Pulmonary artery endothelial cell (primary cell): ENCODE results near the gene BHLHA15. TPM values are rescaled to one million over a fixed set of nuclear protein-coding genes. Genes with fewer than 3 reads are reported as not detected.
A peak's percentile ranks its signal among the peaks of the same experiment; 100 is the strongest.

Experiments used
- DNase-seq: peaks from one replicate; pipeline ENCODE4 v3.0.0-alpha.2; 2011; ENCODE audit warnings: low read depth, low spot score
- total RNA-seq: library from RNA; depleted of rRNA; stranded (reverse); fragments of >200 nt; gene quantifications from 2 replicates; pipeline ENCODE4 v1.2.3, GENCODE V29; 2014

The BHLHA15 gene
- total RNA-seq, 1 donor from 2014 or later = 1.8 TPM

DNA sequence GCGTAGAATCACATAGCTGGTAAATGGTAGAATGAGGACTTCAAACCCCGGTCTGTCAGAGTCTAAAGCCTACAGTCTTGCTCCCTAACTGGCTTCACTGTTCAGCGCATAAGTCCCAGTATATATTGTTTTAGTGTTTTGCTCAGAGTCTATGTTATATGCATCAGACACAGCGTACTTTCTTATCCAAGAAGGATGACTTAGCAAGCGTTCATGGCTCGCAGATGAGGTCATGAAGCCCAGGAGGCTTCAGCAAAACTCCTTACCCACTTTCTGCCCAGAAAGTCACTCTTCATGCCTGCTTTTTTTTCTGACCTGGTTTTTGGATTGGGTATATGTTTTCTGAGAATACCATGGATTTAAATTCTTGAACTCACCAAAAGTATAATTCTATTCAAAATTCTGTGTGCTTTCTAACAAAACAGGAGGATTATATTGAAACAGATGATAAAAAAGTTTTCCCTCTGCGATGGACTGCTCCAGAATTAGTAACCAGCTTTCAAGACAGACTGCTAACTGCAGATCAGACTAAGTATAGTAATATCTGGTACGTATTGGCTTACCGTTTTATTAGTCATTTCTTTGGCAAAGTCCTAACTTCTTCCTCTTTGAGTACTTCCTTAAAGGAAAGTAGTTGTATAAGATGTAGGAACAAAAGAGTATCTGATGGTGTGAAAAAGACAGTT, 24.6 kb upstream of the BHLHA15 start:
- peak; percentile 35 for DNase-seq

DNA sequence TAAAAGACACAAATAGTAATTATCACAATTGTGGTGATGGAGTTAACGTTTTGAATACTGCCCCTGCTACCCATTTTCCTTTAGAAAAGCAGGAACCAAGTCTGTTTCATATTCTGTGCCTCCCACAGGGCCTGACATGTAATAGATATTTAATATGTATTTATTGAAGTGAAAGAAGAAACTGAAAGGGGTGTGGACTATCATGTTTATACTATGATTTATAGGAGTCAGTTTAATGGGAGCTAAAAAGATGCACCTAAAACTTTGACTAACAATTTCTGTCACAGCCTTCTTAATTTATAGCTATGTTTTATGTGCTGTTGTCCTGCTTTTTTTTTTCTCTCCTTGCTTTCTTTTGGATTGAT, 24.1 kb upstream of the BHLHA15 start:
- DNase-seq = no peak

DNA sequence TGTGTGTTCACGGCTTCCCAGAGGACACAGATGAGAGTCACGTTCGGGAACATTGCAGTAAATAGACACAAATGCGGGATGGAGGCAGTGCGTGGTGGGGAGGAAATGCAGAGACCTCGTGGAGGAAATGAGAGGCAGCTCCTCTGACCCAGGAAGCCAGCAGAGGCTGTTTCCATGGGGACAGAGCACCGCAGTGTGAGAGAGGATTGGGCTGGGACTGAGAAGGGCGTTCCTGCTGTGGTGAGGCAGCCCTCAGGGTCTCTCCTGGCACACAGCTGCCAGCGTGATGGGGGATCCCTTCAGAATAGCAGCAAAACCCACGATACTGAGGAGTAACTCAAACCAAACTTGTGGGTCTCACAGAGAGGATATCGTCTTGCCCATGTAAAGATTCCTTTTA, 21.7 kb upstream of the BHLHA15 start:
- no peak for DNase-seq

DNA sequence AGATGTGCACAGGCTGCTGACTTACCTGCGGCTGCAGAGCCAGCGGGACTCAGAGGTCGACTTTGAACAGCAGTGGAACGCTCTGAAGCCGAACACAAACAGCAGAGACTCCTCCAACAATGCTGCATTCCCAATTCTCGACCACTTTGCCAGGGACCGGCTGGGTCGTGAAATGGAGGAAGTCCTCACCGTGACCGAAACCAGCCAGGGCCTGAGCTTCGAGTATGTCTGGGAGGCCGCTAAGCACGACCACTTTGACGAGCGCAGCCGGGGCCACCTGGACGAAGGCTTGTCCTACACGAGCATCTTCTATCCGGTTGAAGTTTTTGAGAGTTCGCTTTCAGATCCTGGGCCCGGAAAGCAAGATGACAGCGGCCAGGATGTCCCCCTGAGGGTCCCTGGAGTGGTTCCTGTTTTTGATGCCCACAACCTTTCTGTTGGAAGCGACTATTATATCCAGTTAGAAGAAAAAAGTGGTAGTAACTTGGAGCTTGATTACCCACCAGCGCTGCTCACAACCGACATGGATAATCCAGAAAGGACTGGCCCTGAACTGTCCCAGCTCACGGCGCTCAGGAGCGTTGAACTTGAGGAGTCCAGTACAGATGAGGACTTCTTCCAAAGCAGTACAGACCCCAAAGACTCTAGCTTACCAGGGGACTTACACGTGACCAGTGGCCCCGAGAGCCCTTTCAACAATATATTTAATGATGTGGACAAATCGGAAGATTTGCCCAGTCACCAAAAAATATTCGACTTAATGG, 19.4 kb upstream of the BHLHA15 start:
- DNase-seq = no peak

DNA sequence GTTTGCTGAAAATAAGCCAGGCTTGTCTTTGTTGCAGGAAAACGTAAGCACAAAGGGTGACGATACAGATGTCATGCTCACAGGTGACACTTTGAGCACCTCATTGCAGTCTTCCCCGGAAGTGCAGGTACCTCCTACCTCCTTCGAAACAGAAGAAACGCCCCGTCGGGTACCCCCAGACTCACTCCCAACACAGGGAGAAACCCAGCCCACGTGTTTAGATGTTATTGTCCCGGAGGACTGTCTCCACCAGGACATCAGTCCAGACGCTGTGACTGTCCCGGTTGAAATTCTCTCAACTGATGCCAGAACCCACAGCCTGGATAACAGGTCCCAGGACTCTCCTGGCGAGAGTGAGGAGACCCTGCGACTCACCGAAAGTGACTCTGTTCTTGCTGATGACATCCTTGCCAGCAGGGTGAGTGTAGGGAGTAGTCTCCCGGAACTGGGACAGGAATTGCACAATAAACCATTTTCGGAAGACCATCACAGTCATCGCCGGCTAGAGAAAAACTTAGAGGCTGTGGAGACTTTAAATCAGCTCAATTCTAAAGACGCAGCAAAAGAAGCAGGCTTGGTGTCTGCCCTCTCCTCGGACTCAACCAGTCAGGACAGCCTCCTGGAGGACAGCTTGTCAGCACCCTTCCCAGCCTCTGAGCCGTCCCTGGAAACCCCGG, 18.3 kb upstream of the BHLHA15 start:
- DNase-seq = no peak

DNA sequence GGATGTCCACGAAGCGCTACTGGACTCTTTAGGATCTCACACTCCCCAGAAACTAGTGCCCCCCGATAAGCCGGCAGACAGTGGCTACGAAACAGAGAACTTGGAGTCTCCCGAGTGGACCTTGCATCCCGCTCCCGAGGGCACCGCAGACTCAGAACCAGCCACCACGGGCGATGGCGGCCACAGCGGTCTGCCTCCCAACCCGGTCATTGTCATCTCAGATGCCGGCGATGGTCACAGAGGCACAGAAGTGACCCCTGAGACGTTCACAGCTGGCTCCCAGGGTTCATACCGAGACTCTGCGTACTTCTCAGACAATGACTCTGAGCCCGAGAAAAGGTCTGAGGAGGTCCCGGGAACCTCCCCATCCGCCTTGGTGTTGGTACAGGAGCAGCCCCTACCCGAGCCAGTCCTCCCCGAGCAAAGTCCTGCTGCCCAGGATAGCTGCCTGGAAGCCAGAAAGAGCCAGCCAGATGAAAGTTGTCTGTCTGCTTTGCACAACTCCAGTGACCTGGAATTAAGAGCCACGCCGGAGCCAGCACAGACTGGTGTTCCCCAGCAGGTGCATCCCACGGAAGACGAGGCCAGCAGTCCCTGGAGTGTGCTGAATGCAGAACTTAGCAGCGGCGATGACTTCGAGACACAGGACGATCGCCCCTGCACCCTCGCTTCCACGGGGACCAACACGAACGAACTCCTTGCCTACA, 17.6 kb upstream of the BHLHA15 start:
- DNase-seq = no peak

DNA sequence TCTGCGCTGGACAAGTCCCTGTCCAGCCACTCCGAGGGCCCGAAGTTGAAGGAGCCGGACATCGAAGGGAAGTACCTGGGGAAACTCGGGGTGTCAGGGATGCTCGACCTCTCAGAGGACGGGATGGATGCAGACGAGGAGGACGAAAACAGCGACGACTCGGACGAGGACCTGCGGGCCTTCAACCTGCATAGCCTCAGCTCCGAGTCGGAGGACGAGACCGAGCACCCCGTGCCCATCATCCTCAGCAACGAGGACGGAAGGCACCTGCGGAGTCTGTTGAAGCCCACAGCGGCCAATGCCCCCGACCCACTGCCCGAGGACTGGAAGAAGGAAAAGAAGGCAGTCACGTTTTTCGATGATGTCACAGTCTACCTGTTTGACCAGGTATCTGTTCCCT, 17.1 kb upstream of the BHLHA15 start:
- no peak for DNase-seq

DNA sequence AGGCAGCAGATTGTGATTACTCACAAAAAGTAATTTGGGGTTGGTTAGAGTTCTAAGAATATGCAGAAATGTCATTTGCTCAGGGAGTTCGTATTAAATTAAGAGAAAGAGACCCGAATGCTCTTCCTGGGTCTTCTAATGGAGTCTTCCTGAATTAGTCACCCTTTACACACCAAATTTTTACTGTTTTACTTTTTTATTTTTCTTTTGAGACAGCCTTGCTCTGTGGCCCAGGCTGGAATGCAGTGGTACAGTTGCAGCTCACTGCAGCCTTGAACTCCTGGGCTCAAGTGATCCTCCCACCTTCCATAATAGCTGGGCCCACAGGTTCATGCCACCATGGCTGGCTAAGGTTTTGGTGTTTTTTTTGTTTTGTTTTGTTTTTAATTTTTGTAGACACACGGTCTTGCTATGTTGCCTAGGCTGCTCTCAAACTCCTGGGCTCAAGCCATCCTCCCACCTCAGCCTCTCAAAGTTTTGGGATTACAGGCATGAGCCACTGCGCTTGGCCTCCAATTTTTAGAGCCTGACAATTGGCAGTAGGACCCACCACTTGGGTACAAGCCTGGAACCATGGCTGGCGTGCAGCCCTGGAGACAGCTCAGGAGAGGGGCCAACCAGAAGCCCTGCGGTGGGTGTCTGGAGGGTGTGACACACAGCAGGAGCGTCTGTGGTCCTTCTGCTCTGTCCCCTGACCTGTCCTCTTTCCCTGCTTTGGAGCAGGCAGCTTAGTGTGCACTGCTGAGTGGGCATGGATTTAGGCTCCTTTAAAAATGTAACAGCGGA, 16.4 kb upstream of the BHLHA15 start:
- no peak for DNase-seq

DNA sequence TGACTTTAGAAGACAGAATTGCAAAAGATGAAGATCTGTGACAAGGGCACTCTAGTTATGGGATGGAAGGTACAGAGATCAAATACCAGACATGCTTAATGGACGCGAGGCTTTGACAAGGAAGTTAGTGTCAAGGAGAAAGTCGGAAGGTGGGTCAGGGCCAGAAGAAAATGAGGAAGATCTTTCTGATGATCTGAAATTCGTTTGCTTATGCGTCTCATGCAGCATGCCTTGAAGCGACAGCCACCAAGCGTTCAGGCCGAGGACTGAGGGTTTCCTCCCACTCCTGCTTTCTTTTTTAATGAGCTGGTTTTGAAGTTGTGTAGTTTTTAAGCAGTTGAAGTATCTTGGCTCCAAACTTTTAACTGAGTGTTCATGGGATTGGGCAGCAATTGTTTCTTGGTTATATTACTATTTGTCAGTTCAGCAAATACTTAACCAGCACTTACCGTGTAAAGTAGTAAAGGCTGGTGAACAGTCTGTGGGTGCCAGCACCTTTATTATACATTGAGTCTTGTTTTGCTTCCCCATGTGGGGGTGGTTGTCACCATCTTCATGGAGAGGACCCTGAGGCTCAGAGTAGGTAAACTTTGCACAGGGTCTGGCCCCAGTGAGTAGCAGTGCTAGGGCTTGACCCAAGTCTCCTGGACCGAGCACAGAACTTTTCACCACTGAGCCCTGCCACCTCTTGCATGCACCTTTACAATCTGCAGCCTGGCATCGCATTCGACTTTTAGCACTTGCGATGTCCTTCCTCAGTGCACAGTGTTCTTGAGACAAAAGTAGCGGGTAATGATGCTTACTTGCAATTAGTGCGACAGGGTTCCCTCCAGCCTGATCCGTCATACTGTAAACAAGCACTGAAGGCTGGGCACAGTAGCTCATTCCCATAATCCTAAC, 14.3 kb upstream of the BHLHA15 start:
- DNase-seq = no peak

DNA sequence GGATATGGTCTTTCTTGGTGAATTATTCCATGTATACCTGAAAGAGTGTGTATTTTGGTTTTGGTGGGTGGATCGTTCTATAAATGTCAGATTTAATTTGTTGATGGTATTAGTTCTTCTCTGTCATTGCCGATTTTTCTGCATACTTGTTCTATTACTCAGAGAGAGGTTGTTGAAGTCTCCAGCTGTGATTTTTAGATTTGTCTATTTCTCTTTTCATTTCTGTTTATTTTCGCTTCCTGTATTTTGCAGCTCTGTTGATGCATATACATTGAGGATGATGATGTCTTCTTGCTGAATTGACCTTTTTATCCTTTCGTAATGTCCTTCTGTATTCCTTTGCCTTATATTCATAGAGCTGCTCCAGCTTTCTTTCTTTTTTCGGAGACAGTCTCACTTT, 12.1 kb upstream of the BHLHA15 start:
- no peak for DNase-seq

DNA sequence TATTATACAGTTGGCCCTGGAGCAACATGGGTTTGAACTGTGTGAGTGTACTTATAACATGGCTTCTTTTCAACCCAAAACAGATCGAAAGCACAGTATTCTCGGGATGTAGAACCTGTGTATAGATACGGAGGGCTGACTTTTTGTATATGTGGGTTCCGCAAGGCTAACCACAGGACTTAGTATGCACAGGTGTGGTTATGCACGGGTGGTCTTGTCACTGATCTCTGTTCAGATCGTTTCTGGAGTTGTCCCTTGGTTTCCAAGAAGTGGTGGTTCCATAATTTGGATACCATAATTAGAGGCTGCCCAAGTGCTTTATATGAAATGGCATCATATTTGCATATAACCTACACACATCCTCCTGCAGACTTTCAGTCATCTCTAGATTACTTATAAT, 10.9 kb upstream of the BHLHA15 start:
- DNase-seq = no peak

GRCh38 chr7:98202367-98203195, 8.7 kb upstream of the BHLHA15 start:
- DNase-seq = no peak

DNA sequence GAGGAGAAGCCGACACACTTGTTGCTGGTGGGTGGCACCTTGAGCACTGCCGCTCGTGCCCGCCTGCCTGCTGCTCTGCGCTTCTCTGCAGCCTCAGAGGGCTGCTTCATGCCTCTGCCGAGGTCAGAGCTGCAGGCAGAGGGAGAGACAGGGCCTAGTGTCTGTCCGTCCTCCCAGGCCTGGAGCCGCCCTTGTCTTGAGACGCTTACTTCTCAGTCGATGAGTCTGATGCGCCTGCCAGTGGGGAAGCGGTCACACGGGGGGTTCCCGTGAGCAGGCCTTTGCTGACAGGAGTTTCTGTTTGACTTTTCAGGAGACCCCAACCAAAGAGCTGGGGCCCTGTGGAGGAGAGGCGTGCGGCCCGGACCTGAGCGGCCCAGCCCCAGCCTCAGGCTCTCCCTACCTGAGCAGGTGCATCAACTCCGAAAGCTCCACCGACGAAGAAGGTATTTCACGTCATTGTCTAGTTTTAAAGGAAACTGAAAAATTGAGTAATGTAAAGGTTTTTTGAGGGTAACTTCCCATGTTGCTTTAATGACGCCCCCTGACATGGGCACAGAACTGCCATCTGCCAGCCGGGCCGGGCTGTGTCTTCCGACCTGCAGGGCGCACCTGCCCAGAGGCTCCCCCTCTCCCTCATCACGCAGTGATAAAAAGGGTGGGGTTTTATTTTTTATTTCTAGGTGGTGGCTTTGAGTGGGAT, 7.8 kb upstream of the BHLHA15 start:
- no peak for DNase-seq

DNA sequence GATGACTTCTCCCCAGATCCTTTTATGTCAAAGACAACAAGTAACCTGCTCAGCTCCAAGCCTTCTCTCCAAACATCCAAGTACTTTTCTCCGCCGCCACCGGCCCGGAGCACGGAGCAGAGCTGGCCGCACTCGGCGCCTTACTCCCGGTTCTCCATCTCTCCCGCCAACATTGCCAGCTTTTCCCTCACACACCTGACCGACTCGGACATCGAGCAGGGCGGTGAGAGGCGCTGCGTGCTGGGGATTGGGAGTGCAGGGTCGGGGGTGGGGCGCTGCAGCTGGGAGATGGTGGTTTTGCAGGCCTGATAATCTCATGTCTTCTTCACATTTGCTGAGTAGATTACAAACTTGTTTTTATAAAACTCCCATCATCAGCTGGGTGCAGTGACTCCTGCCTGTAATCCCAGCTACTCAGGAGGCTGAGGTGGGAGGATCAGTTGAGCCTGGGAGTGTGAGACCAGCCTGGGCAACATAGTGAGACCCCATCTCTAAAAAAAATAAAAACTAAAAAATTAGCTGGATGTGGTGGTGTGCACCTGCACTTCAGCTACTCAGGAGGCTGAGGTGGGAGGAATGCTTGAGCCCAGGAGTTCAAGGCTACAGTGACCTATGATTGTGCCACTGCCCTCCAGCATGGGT, 7.2 kb upstream of the BHLHA15 start:
- no peak for DNase-seq

GRCh38 chr7:98204670-98205069, 6.6 kb upstream of the BHLHA15 start:
- no peak for DNase-seq

DNA sequence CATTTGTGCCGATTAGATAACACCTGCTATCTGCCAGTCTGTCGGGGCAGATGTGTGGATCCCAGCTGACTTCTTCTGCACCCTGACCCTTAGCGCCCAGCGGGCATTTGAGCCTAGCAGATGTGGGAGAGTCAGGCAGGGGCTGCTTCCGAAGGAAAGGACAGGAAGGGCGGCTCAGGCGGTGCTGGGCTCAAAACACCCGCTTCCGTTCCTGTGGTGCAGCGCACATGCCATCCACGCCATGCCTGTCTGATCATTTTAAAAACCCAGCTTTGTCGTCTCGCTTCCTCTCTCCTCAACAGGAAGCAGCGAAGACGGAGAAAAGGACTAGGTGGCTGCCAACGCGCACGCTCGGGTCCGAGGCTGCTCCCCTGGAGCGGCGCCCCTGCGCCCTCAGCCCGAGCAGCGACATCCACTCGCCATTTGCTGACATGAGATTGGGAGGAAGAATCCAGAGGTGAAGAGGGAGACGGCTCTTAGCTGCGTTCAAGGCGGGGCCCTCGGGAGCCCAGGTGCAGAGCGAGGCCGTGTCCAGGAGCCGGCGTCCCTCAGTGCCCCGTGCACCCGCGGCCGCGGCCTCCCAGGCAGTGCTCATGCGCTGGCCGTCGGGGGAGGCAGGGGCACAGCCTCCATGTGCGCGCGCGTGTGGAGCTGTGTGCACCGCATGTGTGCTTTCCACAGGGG, 5.9 kb upstream of the BHLHA15 start:
- DNase-seq = no peak

DNA sequence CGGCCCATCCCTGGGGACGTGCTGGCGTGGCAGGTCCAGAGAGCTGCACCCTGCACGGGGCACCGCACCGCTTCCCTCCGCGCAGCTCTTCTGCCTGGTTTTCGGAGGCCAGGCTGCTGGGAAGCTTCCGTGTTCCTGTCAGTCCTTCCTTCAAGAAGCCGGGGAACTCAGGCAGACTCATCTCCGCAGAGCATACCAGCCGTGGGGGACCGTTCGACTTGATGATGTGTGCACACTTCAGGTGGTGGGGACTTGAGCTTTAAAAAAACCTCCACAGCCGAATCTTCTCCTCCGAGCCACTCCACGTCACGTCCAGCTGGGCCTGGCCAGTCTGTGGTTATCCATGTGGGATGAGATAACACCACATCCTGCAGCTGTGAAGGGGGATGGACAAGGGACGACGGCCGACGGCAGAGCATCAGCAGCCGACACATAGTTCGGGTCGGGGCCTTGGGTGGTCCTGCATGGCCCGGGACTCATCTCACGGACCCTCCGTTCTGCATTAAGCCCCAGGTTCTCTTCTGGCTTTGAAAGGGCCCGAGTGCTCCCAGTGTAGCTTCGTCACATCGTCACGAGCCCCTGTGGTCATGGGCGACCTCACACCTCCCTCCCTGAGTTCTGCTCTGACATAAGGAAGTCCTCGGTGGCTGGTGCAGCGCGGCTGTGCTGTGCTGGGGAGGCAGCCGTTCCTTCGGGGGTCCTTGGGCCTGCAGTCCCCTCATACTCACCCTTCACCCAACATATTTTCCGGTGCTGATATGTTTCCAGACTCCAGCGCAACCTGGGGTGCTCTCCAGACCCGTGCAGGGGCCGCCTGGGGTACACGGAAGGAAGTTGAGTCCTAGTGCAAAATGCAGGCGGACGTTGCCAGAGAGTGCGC, 4.5 kb upstream of the BHLHA15 start:
- no peak for DNase-seq
